OCI-M1 (cell line): ENCODE results near the gene FMO2.

Source experiments
- DNase-seq: peaks from one replicate; lab custom pipeline; 2025; lab: John Stamatoyannopoulos, UW

The FMO2 gene

GRCh38 chr1:171257607-171258076 lies 72.5 kb downstream of the FMO2 start:
- no peak for DNase-seq

- DNase-seq, result no peak
These were observed 73.3 kb downstream of the FMO2 start for GRCh38 chr1:171258429-171258828.

GRCh38 chr1:171258943-171259342 lies 73.8 kb downstream of the FMO2 start:
- DNase-seq, result no peak
